GM12865 (cell line): ENCODE results near the gene PKP4.

ENCODE experiments used
- DNase-seq: peaks from one replicate; pipeline ENCODE4 v3.0.0; 2010; ENCODE audit warnings: low read depth
- H3K4me3 ChIP-seq: 2 replicates; pipeline ENCODE4 v1.5.1; 2011; ENCODE audit warnings: mild to moderate bottlenecking, low read depth, low read length, control low read depth
- TF ChIP-seq, protein P1 (sequence below): IDR thresholded peaks from 2 replicates; pipeline ENCODE4 v1.5.1; 2011; ENCODE audit warnings: low read length, control low read depth, low read depth, inconsistent platforms; ENCODE audit not compliant: insufficient read depth; ENCODE audit errors: missing control alignments

The PKP4 gene

DNA sequence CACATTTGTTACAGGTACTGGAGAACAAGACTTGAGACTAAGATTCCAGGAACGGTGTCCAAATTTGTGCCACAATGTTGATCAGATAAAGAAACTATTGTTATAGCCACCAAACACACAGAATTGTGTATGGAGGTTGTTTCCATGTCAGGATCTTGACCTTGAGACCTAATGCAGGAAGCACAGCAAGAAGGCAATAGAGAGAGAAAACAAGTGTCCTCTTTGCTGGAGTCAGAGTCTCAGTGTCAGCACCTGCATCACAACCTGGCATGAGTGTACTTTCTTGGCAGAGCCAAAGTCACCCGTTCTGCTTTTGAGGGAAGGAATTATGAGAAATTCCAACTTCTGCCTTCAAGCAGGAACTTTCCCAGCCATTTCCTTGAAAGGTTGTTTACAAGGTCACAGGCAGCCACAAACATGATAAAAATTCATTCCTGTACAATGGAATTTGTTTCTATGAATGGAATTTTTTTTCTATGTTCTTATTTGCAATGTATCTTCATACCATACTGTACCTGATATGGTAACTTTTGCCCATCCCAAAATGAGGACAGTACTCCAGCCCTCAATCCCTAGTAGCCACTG is 118.4 kb downstream of the PKP4 start:
- no peak for DNase-seq
- H3K4me3 ChIP-seq = no peak overlapping the region
- TF ChIP-seq, protein P1, sequence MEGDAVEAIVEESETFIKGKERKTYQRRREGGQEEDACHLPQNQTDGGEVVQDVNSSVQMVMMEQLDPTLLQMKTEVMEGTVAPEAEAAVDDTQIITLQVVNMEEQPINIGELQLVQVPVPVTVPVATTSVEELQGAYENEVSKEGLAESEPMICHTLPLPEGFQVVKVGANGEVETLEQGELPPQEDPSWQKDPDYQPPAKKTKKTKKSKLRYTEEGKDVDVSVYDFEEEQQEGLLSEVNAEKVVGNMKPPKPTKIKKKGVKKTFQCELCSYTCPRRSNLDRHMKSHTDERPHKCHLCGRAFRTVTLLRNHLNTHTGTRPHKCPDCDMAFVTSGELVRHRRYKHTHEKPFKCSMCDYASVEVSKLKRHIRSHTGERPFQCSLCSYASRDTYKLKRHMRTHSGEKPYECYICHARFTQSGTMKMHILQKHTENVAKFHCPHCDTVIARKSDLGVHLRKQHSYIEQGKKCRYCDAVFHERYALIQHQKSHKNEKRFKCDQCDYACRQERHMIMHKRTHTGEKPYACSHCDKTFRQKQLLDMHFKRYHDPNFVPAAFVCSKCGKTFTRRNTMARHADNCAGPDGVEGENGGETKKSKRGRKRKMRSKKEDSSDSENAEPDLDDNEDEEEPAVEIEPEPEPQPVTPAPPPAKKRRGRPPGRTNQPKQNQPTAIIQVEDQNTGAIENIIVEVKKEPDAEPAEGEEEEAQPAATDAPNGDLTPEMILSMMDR = no peak

DNA sequence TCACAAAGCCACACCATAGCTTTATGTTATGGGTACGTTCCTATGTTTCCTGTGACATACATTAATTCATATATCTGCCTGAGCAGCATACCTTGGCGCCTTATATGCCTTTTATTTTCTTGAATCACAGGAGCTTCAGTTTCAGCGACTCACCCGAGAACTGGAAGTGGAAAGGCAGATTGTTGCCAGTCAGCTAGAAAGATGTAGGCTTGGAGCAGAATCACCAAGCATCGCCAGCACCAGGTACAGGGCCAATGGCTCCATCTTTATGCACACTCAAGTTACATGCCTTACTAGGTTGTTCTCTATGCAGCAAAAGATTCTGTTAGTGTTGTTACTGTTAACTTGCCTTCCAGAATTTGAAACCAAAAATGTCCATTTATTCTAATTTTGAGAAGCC is 120.4 kb downstream of the PKP4 start:
- DNase-seq = no peak
- TF ChIP-seq, protein P1 = no peak
- H3K4me3 ChIP-seq = no peak overlapping the region

DNA sequence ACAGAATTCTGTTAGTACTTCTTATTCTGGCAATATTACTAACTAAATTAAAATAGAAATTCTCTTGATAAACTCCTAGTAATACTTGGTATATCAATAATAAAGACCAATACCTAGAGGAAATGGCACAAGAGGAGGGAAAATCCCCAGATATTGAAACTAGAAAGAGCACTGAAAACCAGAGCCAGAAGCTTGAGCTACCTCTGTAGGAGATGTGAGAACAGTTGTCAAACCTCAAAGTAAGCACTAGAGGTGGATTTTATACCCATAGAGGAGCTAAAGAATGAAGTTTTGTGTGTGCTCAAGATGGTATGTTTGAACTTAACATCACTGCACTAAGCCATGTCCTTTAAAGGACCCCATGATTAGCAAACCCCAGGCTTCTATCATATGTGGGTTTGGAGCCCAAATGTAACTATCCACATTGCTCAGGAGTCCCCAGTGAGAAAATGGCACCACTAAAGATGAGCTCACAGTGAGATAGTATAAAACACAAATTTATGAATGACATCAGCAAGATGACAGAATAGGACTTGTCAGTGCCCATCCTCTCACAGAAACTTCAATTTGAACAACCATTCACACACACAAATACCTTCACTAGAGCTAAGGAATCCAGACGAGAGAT is 122.1 kb downstream of the PKP4 start:
- TF ChIP-seq, protein P1 = no peak

DNA sequence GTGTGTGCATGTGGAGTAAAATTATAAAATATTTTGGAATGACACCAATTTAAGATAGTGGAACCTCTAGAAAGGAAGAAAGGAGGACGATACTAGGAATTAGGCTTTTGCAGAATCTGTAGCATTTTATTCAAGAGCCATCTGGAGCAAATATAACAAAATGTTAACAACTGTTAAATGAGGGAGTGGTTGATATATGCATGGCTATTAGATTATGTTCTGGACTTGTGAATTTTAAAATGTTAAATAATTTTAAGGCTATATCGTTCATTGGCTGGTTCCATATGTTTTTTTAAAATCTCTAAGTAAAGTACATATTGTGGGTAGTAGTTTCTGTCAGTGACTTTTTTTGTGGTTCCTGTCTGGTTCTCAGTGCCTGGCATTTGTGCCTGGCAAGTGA is 123.2 kb downstream of the PKP4 start:
- no peak overlapping the region for H3K4me3 ChIP-seq
- TF ChIP-seq, protein P1 = no peak
- DNase-seq = no peak

More for the DNA sequence above, 122.1 kb downstream of the PKP4 start:
- H3K4me3 ChIP-seq = no peak overlapping the region
- DNase-seq = peak; percentile 24

DNA sequence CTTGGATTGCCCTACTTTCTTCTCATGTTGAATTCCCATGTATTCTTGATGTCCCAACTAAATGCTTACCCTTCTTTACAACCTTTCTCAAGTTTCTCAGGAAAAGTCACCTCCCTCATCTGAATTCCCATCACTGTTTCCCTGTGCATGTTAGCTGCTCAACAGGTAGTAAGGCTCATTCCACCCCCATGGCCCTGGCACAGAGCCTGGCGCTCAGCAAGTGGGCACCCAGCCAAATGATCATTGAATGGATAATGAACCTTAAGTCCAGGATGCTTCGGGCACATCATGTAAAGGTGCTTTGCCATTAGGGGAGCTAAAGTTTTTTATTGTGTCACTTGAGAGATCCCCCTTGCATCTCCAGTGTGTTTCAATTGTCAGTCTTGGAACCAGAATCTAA is 124.0 kb downstream of the PKP4 start:
- DNase-seq = no peak
- TF ChIP-seq, protein P1 = no peak

DNA sequence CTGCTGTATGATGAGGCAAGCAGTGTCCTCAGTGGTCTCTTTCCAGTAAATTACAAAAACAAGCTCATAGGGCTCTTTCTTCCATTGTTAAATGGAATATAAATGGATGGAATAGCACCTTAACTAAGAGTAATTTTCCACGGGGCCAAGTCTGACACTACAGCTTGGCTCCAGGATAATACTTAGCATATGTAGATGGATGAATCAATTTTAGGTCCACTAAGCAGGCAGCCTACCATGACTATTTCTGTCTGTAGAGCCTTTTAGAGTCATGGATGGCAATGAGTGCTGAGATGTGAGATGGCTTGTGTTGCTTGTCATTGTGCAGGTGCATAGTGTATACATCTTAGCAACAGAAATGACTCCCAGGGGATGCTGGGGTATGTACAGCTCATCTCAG is 125.9 kb downstream of the PKP4 start:
- no peak for DNase-seq
- TF ChIP-seq, protein P1 = no peak
- no peak overlapping the region for H3K4me3 ChIP-seq

More for the DNA sequence above, 124.0 kb downstream of the PKP4 start:
- H3K4me3 ChIP-seq = no peak overlapping the region

DNA sequence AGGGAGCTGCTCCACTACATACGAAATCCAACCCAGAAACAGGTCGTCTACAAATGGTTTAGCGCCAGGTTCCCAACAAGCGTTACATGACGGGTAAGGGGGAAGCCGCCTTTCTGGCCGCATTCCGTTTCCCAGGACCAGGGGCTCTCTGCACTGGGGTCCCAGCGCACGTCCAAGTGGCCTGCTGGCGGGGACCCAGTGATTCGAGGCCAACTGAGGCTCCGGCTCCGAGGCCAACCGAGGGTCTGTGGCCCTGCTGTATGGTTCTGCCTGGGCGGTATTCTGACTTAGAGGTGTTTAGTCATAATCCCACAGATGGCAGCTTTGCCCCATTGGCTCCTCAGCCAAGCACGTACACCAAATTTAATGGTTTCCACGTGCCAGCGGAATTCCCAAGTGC is 127.2 kb downstream of the PKP4 start:
- TF ChIP-seq, protein P1 = no peak
- no peak overlapping the region for H3K4me3 ChIP-seq
- no peak for DNase-seq
